ENCODE measurements around the gene PMM2.
"Not testable (repeated sequence)": the region's sequence is repeated elsewhere in the genome, so short reads cannot be mapped to it uniquely, and the experiment has no call there.

The PMM2 gene

GRCh38 chr16:8785408-8785807, 12.2 kb upstream of the PMM2 start:
- DNase-seq = no peak

DNA sequence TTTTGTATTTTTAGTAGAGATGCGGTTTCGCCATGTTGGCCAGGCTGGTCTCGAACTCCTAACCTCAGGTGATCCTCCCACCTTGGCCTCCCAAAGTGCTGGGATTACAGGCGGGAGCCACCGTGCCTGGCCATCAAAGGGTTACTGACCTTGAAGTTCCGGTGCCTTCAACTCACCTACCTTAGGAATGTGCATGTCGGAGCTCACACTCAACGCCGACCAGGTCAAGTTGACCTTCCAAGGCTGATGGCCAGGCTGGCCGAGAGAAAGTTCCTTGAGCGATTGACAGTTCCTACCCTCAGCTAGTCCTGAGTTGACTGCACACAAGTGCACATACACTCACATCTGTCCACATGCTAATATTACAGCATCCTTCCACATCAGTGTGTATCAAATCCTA, 11.3 kb upstream of the PMM2 start:
- DNase-seq = not testable (repeated sequence)

DNA sequence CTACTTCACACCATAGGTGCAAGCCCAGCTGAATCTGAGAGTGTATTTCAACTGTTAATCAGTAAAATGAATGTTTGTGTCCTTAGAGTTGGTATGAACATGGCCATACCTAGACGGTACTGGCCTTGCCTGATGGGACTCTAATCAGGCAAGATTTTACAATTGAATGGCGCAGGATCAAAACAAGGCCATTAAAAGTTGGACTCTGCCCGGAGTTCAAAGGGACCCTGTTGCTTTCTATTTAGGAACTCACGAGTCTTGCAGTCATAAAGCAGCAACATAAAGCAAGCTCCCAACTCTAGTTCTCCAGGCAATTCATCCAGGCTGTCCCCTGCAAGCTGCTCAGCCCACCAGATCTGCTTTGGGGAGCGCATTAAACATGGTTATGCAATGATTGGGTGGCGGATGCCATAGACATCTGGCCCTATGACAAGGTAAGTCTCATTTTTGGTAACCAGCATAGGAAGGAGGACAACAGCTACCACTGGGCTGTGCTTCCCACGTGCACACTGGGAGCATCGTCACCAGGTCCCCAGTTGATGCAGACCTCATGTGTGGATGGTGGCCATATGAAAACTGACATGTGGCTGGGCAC, 9.0 kb upstream of the PMM2 start:
- DNase-seq = no peak

- DNase-seq = no peak
These were observed 2.5 kb upstream of the PMM2 start for GRCh38 chr16:8795091-8795490.

GRCh38 chr16:8795818-8796217, 1.8 kb upstream of the PMM2 start:
- no peak for DNase-seq

- no peak for DNase-seq
These were observed 923 bp upstream of the PMM2 start for GRCh38 chr16:8796469-8797363.

DNA sequence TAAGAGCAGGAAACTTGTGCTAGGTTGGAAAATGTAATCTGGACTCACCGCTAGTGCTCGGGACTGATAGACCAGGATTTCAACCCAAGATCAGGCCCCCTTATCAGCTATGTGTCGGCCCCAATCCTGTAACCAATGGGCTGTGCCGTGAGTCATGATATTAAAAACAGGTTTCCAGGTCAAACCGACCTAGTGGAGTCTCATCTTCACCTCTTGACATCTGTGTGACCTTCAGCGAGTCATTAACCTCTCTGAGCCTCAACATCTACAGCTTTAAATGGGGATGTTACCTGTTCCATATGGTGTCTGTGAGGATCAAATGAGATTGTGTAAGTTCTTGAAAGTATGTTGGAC, 512 bp downstream of the PMM2 start:
- DNase-seq = no peak

- DNase-seq = no peak
These were observed 1.0 kb downstream of the PMM2 start for GRCh38 chr16:8798535-8799157.

DNA sequence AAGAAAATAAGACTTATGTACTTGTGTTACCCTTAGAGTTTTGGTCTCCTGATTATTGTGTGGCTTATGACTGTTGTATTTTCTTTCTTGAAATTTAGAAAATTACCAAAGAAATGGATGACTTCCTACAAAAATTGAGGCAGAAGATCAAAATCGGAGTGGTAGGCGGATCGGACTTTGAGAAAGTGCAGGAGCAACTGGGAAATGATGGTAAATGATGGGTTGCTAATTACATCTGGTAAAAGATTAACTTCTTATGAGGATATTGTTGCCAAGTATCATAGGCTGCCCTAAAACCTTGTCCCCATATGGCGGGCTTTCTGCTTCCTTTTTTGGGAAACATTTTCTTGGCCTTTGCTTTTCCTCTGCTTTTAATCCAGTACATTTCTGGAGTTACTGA, 4.1 kb downstream of the PMM2 start:
- DNase-seq = no peak

GRCh38 chr16:8803733-8804132, 6.1 kb downstream of the PMM2 start:
- DNase-seq = not testable (repeated sequence)

- no peak for DNase-seq
These were observed 6.7 kb downstream of the PMM2 start for GRCh38 chr16:8804313-8804712.

GRCh38 chr16:8806272-8806983, 8.8 kb downstream of the PMM2 start:
- DNase-seq = no peak

GRCh38 chr16:8807189-8807588, 9.6 kb downstream of the PMM2 start:
- no peak for DNase-seq

- no peak for DNase-seq
These were observed 10.4 kb downstream of the PMM2 start for GRCh38 chr16:8808009-8808408.

DNA sequence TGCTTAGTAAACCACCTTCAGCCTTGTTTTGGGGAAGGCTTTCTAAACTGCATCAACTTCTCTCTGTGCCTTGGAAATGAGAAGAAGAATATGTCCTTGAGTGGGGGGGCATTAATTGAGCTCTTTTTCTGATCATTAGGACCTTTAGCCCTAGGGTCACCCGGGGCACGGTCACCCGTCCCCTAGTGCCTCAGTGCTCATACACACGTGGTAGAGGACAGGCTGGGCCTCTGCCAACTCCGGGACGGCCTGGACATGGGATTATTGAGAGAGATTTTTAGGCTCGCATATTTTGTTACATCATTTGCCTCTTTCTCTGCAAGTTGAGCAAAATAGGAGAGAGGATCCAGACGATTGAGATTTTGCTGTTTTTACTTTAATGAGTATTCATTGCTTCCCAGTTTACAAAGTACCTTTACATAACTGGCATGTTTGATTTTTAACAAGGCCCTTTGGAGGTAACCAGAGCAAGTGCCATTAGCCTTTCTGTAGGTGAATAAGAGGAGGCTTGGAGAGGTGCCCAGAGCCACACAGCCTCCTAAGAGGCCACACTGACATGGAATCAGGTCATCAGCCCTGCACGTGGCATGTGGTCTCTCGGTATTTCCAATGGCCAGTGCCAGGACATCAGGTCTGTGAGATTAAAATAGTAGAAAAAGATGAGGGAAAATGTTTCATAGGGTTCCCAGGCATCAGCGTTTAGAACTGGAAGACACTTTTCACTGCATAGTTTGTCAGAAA, 11.1 kb downstream of the PMM2 start:
- no peak for DNase-seq

DNA sequence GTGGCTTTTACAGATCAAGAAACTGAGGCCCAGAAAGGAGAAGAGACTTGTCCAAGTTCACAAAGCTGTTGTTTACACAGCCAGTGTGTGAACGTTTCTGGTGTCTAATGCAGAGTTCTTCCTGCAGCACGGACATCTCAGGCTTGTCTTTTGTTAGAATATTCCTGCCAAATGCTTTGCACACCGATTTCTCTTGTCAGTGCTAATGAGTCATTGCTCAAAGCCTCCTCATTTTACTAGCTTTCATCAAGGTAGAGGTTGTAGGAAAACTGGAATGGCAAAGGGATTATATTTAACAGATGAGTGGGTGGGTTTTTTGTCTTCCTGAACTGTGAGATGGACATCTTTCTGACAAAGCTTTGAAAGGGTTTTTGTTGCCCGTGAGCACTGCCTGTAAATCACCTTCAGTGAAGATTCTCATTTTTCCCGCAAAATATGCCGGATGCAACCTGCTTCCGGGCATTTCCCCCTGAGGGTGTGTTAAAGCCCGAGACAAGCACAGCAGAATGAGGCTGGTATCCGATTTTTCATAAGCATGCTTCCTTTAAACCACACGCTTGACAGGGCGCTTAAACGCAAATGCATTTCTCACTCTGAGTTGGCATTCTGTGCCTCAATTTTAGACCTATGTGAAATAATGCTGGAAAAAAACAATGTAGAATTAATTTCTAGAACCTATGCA, 14.7 kb downstream of the PMM2 start:
- no peak for DNase-seq

GRCh38 chr16:8814095-8814806, 16.6 kb downstream of the PMM2 start:
- DNase-seq = no peak

- DNase-seq = no peak
These were observed 19.5 kb downstream of the PMM2 start for GRCh38 chr16:8816967-8817655.

DNA sequence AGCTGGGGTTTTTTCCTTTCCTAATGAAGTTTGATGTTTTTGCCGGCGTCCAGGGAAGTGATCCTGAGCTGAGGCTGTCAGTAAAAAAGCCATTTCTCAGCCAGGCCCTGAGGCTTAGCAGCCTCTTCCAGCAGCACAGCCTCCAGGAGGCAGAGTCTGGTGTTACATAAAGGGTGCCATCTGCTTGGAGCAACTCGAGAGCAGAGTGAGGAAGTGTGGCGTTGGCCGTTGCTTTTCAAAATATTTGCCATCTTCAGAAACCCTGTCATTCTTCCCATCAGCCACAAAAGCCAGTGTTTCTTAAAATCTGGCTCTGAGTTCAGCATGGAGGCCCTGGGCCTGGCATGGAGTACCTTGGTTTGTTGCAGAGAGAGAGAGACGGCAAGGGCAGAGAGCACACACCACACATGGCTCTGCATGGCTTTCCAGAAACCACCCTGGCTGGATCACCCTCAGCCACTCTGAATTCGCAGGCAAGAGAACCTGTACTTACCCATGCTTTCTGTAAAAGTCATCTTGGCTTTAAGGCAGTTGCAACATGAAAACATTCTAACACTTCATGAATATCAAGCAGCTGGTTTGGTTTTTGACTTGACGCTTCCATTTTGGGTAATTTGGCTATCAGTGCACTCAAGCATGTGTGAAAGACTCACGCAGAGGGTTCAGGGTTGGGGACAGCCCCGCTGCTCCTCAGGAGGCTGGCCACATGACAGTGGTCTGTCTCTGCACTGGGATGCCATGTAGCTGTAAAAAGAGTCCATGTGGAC, 21.0 kb downstream of the PMM2 start:
- no peak for DNase-seq
